ENCODE results near the gene BASP1. TPM values are rescaled to one million over a fixed set of nuclear protein-coding genes. Genes with fewer than 3 reads are reported as not detected.

The BASP1 gene
- total RNA-seq, 1 experiment from 2014 or later, result 0.34 TPM

GRCh38 chr5:17283121-17283415 is 65.6 kb downstream of the BASP1 start:
- intact Hi-C loops (cut with micrococcal nuclease), result no loop called here
- TF ChIP-seq ATF3 (IDR thresholded peaks at IDR 0.05) (no peak), TCF7L2 (IDR thresholded peaks at IDR 0.05; ENCODE audit: borderline replicate concordance, extremely low read depth, insufficient read depth, insufficient read length) (no peak), RAD21 (IDR thresholded peaks at IDR 0.05; ENCODE audit: low read depth) (no peak), FOSL1 (IDR thresholded peaks at IDR 0.05; ENCODE audit: low read depth) (no peak), CBX3 (IDR thresholded peaks at IDR 0.05; ENCODE audit: low read depth) (no peak), MAX (IDR thresholded peaks at IDR 0.05) (no peak), ZFX (IDR thresholded peaks at IDR 0.05) (no peak), EGR1 (IDR thresholded peaks at IDR 0.05; ENCODE audit: low read depth) (no peak), CEBPB (IDR thresholded peaks at IDR 0.05; ENCODE audit: low read depth) (no peak), SP1 (IDR thresholded peaks at IDR 0.05; ENCODE audit: low read depth) (no peak), POLR2A (IDR thresholded peaks at IDR 0.05; ENCODE audit: borderline replicate concordance, extremely low read depth, insufficient read depth, insufficient read length) (no peak), ZBTB33 (IDR thresholded peaks at IDR 0.05; ENCODE audit: extremely low read depth, insufficient replicate concordance, low read length) (no peak), POLR2AphosphoS5 (IDR thresholded peaks at IDR 0.05; ENCODE audit: low read depth, low read length) (no peak)
- no peaks in the 10 kb centered on the region for H4K20me1 ChIP-seq (ENCODE audit: insufficient read depth)
- H3K9me3 ChIP-seq (ENCODE audit: control insufficient read depth in 1 of 2, insufficient read depth in 1 of 2, low read depth in 1 of 2, low read length in 2 of 2), result no peaks in the 10 kb centered on the region
- ChIA-PET POLR2A (no interaction called here), RAD21 (ENCODE audit: low non-redundant PET in 1 of 2, low total read pairs in 2 of 2, uncharacterized antibody in 2 of 2, unreplicated experiment in 2 of 2) (no interaction called here), CTCF (no interaction called here)
- H3K4me1 ChIP-seq (ENCODE audit: control insufficient read depth in 1 of 2, insufficient read depth in 2 of 2, low read length in 2 of 2), result no peaks in the 10 kb centered on the region
- DNase-seq (ENCODE audit: low read depth, low spot score), result no peak
- H3K36me3 ChIP-seq (ENCODE audit: control insufficient read depth in 1 of 2, insufficient read depth in 2 of 2, low read length in 2 of 2), result no peaks in the 10 kb centered on the region
- no peak overlapping the region for H3K4me3 ChIP-seq (replicated peaks in 1 of 2; ENCODE audit: low read depth in 1 of 2, low read length in 2 of 2)
- H3K9ac ChIP-seq (ENCODE audit: low read length), result no peak overlapping the region
- BruUV-seq (replicated peaks), result no TSS peak
- no peak for ATAC-seq
- H3K79me2 ChIP-seq (ENCODE audit: insufficient read depth, low read length), result no peaks in the 10 kb centered on the region
- H3K4me2 ChIP-seq (ENCODE audit: low read length), result no peak overlapping the region
- no peaks in the 10 kb centered on the region for H3K9me2 ChIP-seq (ENCODE audit: insufficient read depth)
- no peak overlapping the region for H2AFZ ChIP-seq (ENCODE audit: low read depth, low read length, poor library complexity, severe bottlenecking)
- H3K27ac ChIP-seq (ENCODE audit: low read depth, low read length), result no peak overlapping the region
- 0 out of 2 replicates have a peak, but pooled peaks cover 4% of the 10 kb centered on the region for H3K27me3 ChIP-seq (ENCODE audit: insufficient read depth, low read length)
